SK-N-SH (cell line): ENCODE results near the gene PKD2L2. TPM values are rescaled to one million over a fixed set of nuclear protein-coding genes. Genes with fewer than 3 reads are reported as not detected.

ENCODE experiments used
- CTCF ChIA-PET: fragments of 300-600, 350-600 bp; formaldehyde crosslinking; extraction: SDS; loops from one replicate; lab custom pipeline; 2021; lab: Yijun Ruan, JAX
- POLR2A ChIA-PET: fragments of 350-600 bp; sonication (Branson Sonifier 250); formaldehyde crosslinking; extraction: SDS; loops from one replicate; lab custom pipeline; 2020; ENCODE audit warnings: antibody characterized with exemption, inconsistent platforms; lab: Yijun Ruan, JAX
- DNase-seq: peaks from one replicate; pipeline ENCODE4 v3.0.0; 2012
- H2AFZ ChIP-seq: fragments of 200-600 bp; sonication (generic); 2 replicates; pipeline ENCODE4 v1.8.1; 2016; ENCODE audit warnings: antibody characterized with exemption, mild to moderate bottlenecking, low read depth
- H3F3A ChIP-seq: fragments of 200-600 bp; sonication (generic); replicated peaks from 2 replicates; pipeline ENCODE3; 2016; ENCODE audit warnings: antibody characterized with exemption, mild to moderate bottlenecking; ENCODE audit not compliant: insufficient read depth
- H3K27ac ChIP-seq, 2 experiments: fragments of 200-500 bp in 1 of 2; fragments of 200-600 bp in 1 of 2; sonication (Bioruptor generic) in 1 of 2; sonication (generic), shearing (Covaris generic) in 1 of 2; 2 replicates each; pipeline versions ENCODE4 v1.5.1 to v1.6.1; 2014 to 2016; ENCODE audit warnings: low read depth in 2 of 2, inconsistent platforms in 1 of 2, low read length in 1 of 2, mild to moderate bottlenecking in 1 of 2, mixed read lengths in 1 of 2
- H3K27me3 ChIP-seq: fragments of 200-600 bp; sonication (generic), shearing (Covaris generic); 2 replicates; pipeline ENCODE4 v1.6.1; 2016; ENCODE audit warnings: mixed run types; ENCODE audit not compliant: insufficient read depth
- H3K36me3 ChIP-seq, 2 experiments: fragments of 200-500 bp in 1 of 2; fragments of 200-600 bp in 1 of 2; sonication (Bioruptor generic) in 1 of 2; sonication (generic) in 1 of 2; replicated peaks in 1 of 2; 2 replicates each; pipeline versions ENCODE3 to v1.5.1; 2014 to 2016; ENCODE audit warnings: low read length in 1 of 2, mild to moderate bottlenecking in 1 of 2; ENCODE audit not compliant: insufficient read depth in 2 of 2, control insufficient read depth in 1 of 2
- H3K4me1 ChIP-seq, 2 experiments: fragments of 200-500 bp in 1 of 2; fragments of 200-600 bp in 1 of 2; sonication (Bioruptor generic) in 1 of 2; sonication (generic), shearing (Covaris generic) in 1 of 2; 2 replicates each; pipeline versions ENCODE4 v1.5.1 to v1.6.1; 2014 to 2016; ENCODE audit warnings: low read depth in 1 of 2, low read length in 1 of 2, mixed run types in 1 of 2; ENCODE audit not compliant: insufficient read depth in 2 of 2, control insufficient read depth in 1 of 2
- H3K4me2 ChIP-seq: fragments of 200-600 bp; sonication (generic), shearing (Covaris generic); 2 replicates; pipeline ENCODE4 v1.6.1; 2017; ENCODE audit warnings: mixed run types
- H3K4me3 ChIP-seq, 2 experiments: fragments of 200-500 bp in 1 of 2; fragments of 200-600 bp in 1 of 2; sonication (Bioruptor generic) in 1 of 2; sonication (generic), shearing (Covaris generic) in 1 of 2; 2 replicates each; pipeline versions ENCODE4 v1.5.1 to v1.8.1; 2014 to 2016; ENCODE audit warnings: low read depth in 2 of 2, inconsistent platforms in 1 of 2, low read length in 1 of 2, mild to moderate bottlenecking in 1 of 2, mixed read lengths in 1 of 2, moderate library complexity in 1 of 2
- H3K79me2 ChIP-seq: fragments of 200-600 bp; sonication (generic); 2 replicates; pipeline ENCODE4 v1.8.1; 2017; ENCODE audit warnings: mild to moderate bottlenecking; ENCODE audit not compliant: insufficient read depth
- H3K9ac ChIP-seq: fragments of 200-600 bp; sonication (generic); 2 replicates; pipeline ENCODE4 v1.6.1; 2017; ENCODE audit warnings: mixed run types
- H3K9me2 ChIP-seq: fragments of 200-600 bp; sonication (generic); 2 replicates; pipeline ENCODE4 v1.6.1; 2017; ENCODE audit warnings: mixed run types
- H3K9me3 ChIP-seq: fragments of 200-600 bp; sonication (generic); 2 replicates; pipeline ENCODE4 v1.6.1; 2017; ENCODE audit warnings: mixed run types, mild to moderate bottlenecking, moderate library complexity
- H4K20me1 ChIP-seq: fragments of 200-600 bp; sonication (generic); 2 replicates; pipeline ENCODE4 v1.6.1; 2017; ENCODE audit warnings: mild to moderate bottlenecking, mixed run types; ENCODE audit not compliant: insufficient read depth
- ELF1 ChIP-seq: IDR thresholded peaks from 2 replicates; pipeline ENCODE4 v1.4.0; 2012
- NFIC ChIP-seq: IDR thresholded peaks from 2 replicates; pipeline ENCODE4 v1.4.0; 2012; ENCODE audit warnings: borderline replicate concordance
- PBX3 ChIP-seq: IDR thresholded peaks from 2 replicates; pipeline ENCODE4; 2012
- RAD21 ChIP-seq: IDR thresholded peaks from 2 replicates; pipeline ENCODE4 v1.6.1; 2012; ENCODE audit warnings: mild to moderate bottlenecking, low read length
- RCOR1 ChIP-seq: fragments of 150-350 bp; IDR thresholded peaks from 2 replicates; pipeline ENCODE4 v1.6.1; 2017; ENCODE audit warnings: antibody characterized with exemption, low read length
- RXRA ChIP-seq: IDR thresholded peaks from 2 replicates; pipeline ENCODE4 v1.4.0; 2012; ENCODE audit warnings: low read depth, mild to moderate bottlenecking, borderline replicate concordance
- SMC3 ChIP-seq: IDR thresholded peaks from 2 replicates; pipeline ENCODE4 v1.6.1; 2012; ENCODE audit warnings: low read depth, low read length, improper control_type of control experiment
- TEAD4 ChIP-seq: IDR thresholded peaks from 2 replicates; pipeline ENCODE4 v1.4.0; 2012; ENCODE audit warnings: mild to moderate bottlenecking, borderline replicate concordance; ENCODE audit not compliant: insufficient read depth
- USF1 ChIP-seq: IDR thresholded peaks from 2 replicates; pipeline ENCODE4 v1.4.0; 2012; ENCODE audit warnings: low read depth, borderline replicate concordance
- USF2 ChIP-seq: fragments of 150-350 bp; IDR thresholded peaks from 2 replicates; pipeline ENCODE4 v1.6.1; 2017; ENCODE audit warnings: antibody characterized with exemption, low read length, low read depth, borderline replicate concordance
- YY1 ChIP-seq: IDR thresholded peaks from 2 replicates; pipeline ENCODE4 v1.4.0; 2012; ENCODE audit warnings: low read depth, mild to moderate bottlenecking
- WGBS: methylation state at CpG from one replicate; pipeline ENCODE4 v1.1.6; 2017; ENCODE audit warnings: low lambda C conversion rate; 5-methylcytosine and 5-hydroxymethylcytosine counted together
- polyA plus RNA-seq, 3 experiments: library from polyadenylated mRNA; depleted of rRNA; stranded (reverse); fragments of >200 nt; gene quantifications; 2 replicates each; pipeline ENCODE4 v1.2.3, GENCODE V29; 2012

Gene PKD2L2
- polyA plus RNA-seq, 1 of the 3 experiments (the other 2 are of a cell fraction), result 0.26 TPM

- TF ChIP-seq RAD21 (no peak), NFIC (no peak), YY1 (no peak), PBX3 (no peak), USF1 (no peak), RXRA (no peak), RCOR1 (no peak), TEAD4 (no peak), USF2 (no peak)
- TF ChIP-seq, all 33 proteins: peak for 0
Observed at GRCh38 chr5:137975208-137975607, 86.0 kb downstream of the PKD2L2 start (continued).

GRCh38 chr5:137989419-137989818 lies 100.2 kb downstream of the PKD2L2 start:
- H3K36me3 ChIP-seq, result peaks cover 31 to 62% of the 10 kb centered on the region in 2 experiments
- H3K9ac ChIP-seq, result no peak overlapping the region
- H3K27me3 ChIP-seq, result no peaks in the 10 kb centered on the region
- H4K20me1 ChIP-seq, result peaks cover 5% of the 10 kb centered on the region; the same call in 1 of the 2 replicates
- H3K4me2 ChIP-seq, result no peak overlapping the region
- H3K9me2 ChIP-seq, result no peaks in the 10 kb centered on the region
- H3K4me1 ChIP-seq, result peaks cover 0 to under 1% of the 10 kb centered on the region in 2 experiments; a peak in 1 of 4 replicates
- CTCF ChIA-PET, result no interaction called here
- H3K9me3 ChIP-seq, result no peaks in the 10 kb centered on the region
- no peak for DNase-seq
- no peak overlapping the region for H3K4me3 ChIP-seq
- no peaks in the 10 kb centered on the region for H3F3A ChIP-seq
- TF ChIP-seq ELF1 (no peak), SMC3 (no peak), RAD21 (no peak)
- no peak overlapping the region for H2AFZ ChIP-seq
- WGBS, result 99% methylated on average over 5 of the region's 5 CpGs
- no peak overlapping the region for H3K27ac ChIP-seq
- peaks cover 80% of the 10 kb centered on the region for H3K79me2 ChIP-seq
- POLR2A ChIA-PET, result no interaction called here

Other genes with a start within 250 kb of the PKD2L2 start
- gene KLHL3, start 153.4 kb upstream of the PKD2L2 start, polyA plus RNA-seq (2012; rRNA removed), result 3.8 and 4.9 TPM in 2 replicates
- gene HNRNPA0, start 135.1 kb upstream of the PKD2L2 start, polyA plus RNA-seq (2012; rRNA removed), result 19.2 and 24.9 TPM in 2 replicates
- 0.02 and 0.06 TPM in 2 replicates for gene MYOT, start 21.6 kb upstream of the PKD2L2 start, polyA plus RNA-seq (2012; rRNA removed)
- 13.0 and 18.2 TPM in 2 replicates for gene FAM13B, start 143.6 kb downstream of the PKD2L2 start, polyA plus RNA-seq (2012; rRNA removed)
- not detected in 2 replicates for gene WNT8A, start 194.6 kb downstream of the PKD2L2 start, polyA plus RNA-seq (2012; rRNA removed)
- gene NME5, start 250.0 kb downstream of the PKD2L2 start, polyA plus RNA-seq (2012; rRNA removed), result 3.7 and 4.1 TPM in 2 replicates